K562 (cell line): Measurements from ENCODE around the gene CD82. TPM values are rescaled to one million over a fixed set of nuclear protein-coding genes. Genes with fewer than 3 reads are reported as not detected.
A peak's percentile ranks its signal among the peaks of the same experiment; 100 is the strongest.

ENCODE experiments used
- ATAC-seq: fragments of 200-7000 bp; cut with Tn5 transposase; 3 replicates; pipeline ENCODE4 v1.9.1; 2020; ENCODE audit warnings: moderate library complexity
- BruUV-seq: library from RNA; stranded (reverse); fragments of 400-500 nt; replicated peaks from 2 replicates; lab custom pipeline; 2021; lab: Mats Ljungman, UMichigan
- CTCF ChIA-PET: fragments of 300-600 bp; formaldehyde crosslinking; extraction: SDS; loops from one replicate; lab custom pipeline; 2021; ENCODE audit warnings: low intra/inter-chr PET ratio; lab: Yijun Ruan, JAX
- POLR2A ChIA-PET: fragments of 300-600, 350-650 bp; sonication (Branson Sonifier 250); formaldehyde crosslinking; extraction: SDS; loops from one replicate; lab custom pipeline; 2021; ENCODE audit warnings: antibody characterized with exemption, inconsistent platforms; lab: Yijun Ruan, JAX
- DNase-seq, 4 experiments: peaks; one replicate each; pipeline versions ENCODE4 v3.0.0 to v3.0.0-alpha.2; 2011 to 2018; ENCODE audit warnings: low spot score in 3 of 4, mixed read lengths in 3 of 4; ENCODE audit errors: extremely low read depth in 1 of 4
- FAIRE-seq: peaks from 2 replicates; lab custom pipeline; 2011; peaks lifted over from hg19 to GRCh38; lab: Jason Lieb, UNC
- H2AFZ ChIP-seq: 2 replicates; pipeline ENCODE4 v1.6.0; 2011; ENCODE audit warnings: low read depth, low read length, control low read depth, inconsistent platforms
- H3K27ac ChIP-seq: fragments of 200-600 bp; 3 replicates; pipeline ENCODE4 v1.8.0; 2011; ENCODE audit warnings: low read depth, mild to moderate bottlenecking, control low read depth, inconsistent platforms, low read length, moderate library complexity, mixed read lengths; ENCODE audit errors: extremely low read depth
- H3K27me3 ChIP-seq, 2 experiments: fragments of 300-600 bp in 1 of 2; 2 replicates in 1 of 2; 3 replicates in 1 of 2; pipeline versions ENCODE4 v1.6.0 to v1.8.0; 2011; ENCODE audit warnings: inconsistent platforms in 2 of 2, low read length in 2 of 2, mild to moderate bottlenecking in 1 of 2, mixed read lengths in 1 of 2, moderate library complexity in 1 of 2; ENCODE audit not compliant: control insufficient read depth in 2 of 2, insufficient read depth in 2 of 2
- H3K36me3 ChIP-seq: fragments of 300-600 bp; 3 replicates; pipeline ENCODE4 v1.8.0; 2011; ENCODE audit warnings: mild to moderate bottlenecking, low read length, inconsistent platforms; ENCODE audit not compliant: control insufficient read depth, insufficient read depth
- H3K4me1 ChIP-seq, 2 experiments: fragments of 200-600 bp in 1 of 2; replicated peaks in 1 of 2; 2 replicates in 1 of 2; 3 replicates in 1 of 2; pipeline versions ENCODE4 v1.5.1 to v1.8.0; 2011; ENCODE audit warnings: inconsistent platforms in 2 of 2, low read length in 2 of 2, mild to moderate bottlenecking in 1 of 2, mixed read lengths in 1 of 2, moderate library complexity in 1 of 2; ENCODE audit not compliant: control insufficient read depth in 2 of 2, insufficient read depth in 2 of 2
- H3K4me2 ChIP-seq: 2 replicates; pipeline ENCODE4 v1.6.1; 2011; ENCODE audit warnings: low read length, control low read depth, inconsistent platforms, mixed read lengths; ENCODE audit not compliant: insufficient read depth
- H3K4me3 ChIP-seq: fragments of 200-600 bp; sonication (generic), shearing (Covaris generic); 2 replicates; pipeline ENCODE4 v1.5.1; 2016; ENCODE audit warnings: control low read depth, inconsistent platforms
- H3K79me2 ChIP-seq: fragments of 200-600 bp; 3 replicates; pipeline ENCODE4 v1.8.0; 2011; ENCODE audit warnings: low read length, inconsistent platforms; ENCODE audit not compliant: control insufficient read depth, insufficient read depth
- H3K9ac ChIP-seq, 2 experiments: 2 replicates each; pipeline versions ENCODE4 v1.6.0 to v1.6.1; 2011; ENCODE audit warnings: low read depth in 2 of 2, low read length in 2 of 2, control low read depth in 1 of 2, inconsistent platforms in 1 of 2, mild to moderate bottlenecking in 1 of 2, mixed read lengths in 1 of 2; ENCODE audit not compliant: insufficient read depth in 1 of 2
- H3K9me1 ChIP-seq: one replicate; pipeline ENCODE4 v1.6.0; 2011; ENCODE audit warnings: inconsistent platforms, mild to moderate bottlenecking, low read length, moderate library complexity; ENCODE audit not compliant: control insufficient read depth, insufficient read depth
- H3K9me3 ChIP-seq: replicated peaks from 2 replicates; pipeline ENCODE4 v1.5.1; 2011; ENCODE audit warnings: low read depth, low read length, inconsistent platforms; ENCODE audit not compliant: control insufficient read depth, insufficient read depth
- H4K20me1 ChIP-seq: replicated peaks from 2 replicates; pipeline ENCODE4 v1.6.1; 2011; ENCODE audit warnings: low read length, inconsistent platforms, mixed read lengths; ENCODE audit not compliant: control insufficient read depth, insufficient read depth
- BCOR ChIP-seq: fragments of 450-650 bp; IDR thresholded peaks from 2 replicates; pipeline ENCODE4 v1.6.1; 2016
- C11orf30 ChIP-seq: fragments of 450-650 bp; IDR thresholded peaks from 2 replicates; pipeline ENCODE4 v1.6.1; 2016; ENCODE audit warnings: low read depth, mild to moderate bottlenecking
- FIP1L1 ChIP-seq: fragments of 200-400 bp; formaldehyde crosslinking; IDR thresholded peaks from 2 replicates; pipeline ENCODE4 v1.6.1; 2018; ENCODE audit warnings: mild to moderate bottlenecking, low read depth, low read length; ENCODE audit not compliant: poor library complexity, severe bottlenecking
- MAFF ChIP-seq: IDR thresholded peaks from 2 replicates; pipeline ENCODE4 v1.6.1; 2012; ENCODE audit warnings: low read length, improper control_type of control experiment
- MAFG ChIP-seq: fragments of 450-650 bp; conservative IDR thresholded peaks from 2 replicates; pipeline ENCODE4 v1.6.1; 2016; ENCODE audit warnings: missing genetic modification characterization, missing compliant biosample characterization
- MAFK ChIP-seq: IDR thresholded peaks from 2 replicates; pipeline ENCODE4 v1.6.1; 2011; ENCODE audit warnings: low read length, improper control_type of control experiment
- RBM25 ChIP-seq: fragments of 200-400 bp; formaldehyde crosslinking; IDR thresholded peaks from 2 replicates; pipeline ENCODE4 v1.6.1; 2018; ENCODE audit warnings: low read length, low read depth, moderate library complexity; ENCODE audit not compliant: severe bottlenecking
- SREBF2 ChIP-seq: sonication (generic); formaldehyde crosslinking; IDR thresholded peaks from 2 replicates; pipeline ENCODE4 v1.4.0; 2020; ENCODE audit warnings: mild to moderate bottlenecking, missing genetic modification reagents
- ZFPM2 ChIP-seq: fragments of 250-450 bp; sonication (Bioruptor Pico); IDR thresholded peaks from 2 replicates; pipeline ENCODE4 v1.5.1; 2022; ENCODE audit warnings: mild to moderate bottlenecking
- ZNF316 ChIP-seq: fragments of 450-650 bp; IDR thresholded peaks from 2 replicates; pipeline ENCODE4 v1.6.1; 2016
- ZNF696 ChIP-seq: fragments of 250-450 bp; sonication (Bioruptor Pico); conservative IDR thresholded peaks from 2 replicates; pipeline ENCODE4 v1.4.0; 2020; ENCODE audit warnings: mild to moderate bottlenecking, moderate library complexity
- WGBS: fragments of 100-300 bp; shearing (Covaris generic); methylation state at CpG from one replicate; pipeline ENCODE4 v1.1.6; 2016; ENCODE audit warnings: low coverage, mixed read lengths; ENCODE audit not compliant: insufficient coverage; ENCODE audit errors: missing lambda C conversion rate; 5-methylcytosine and 5-hydroxymethylcytosine counted together
- in situ Hi-C: fragments of 300-500 bp; cut with MboI; formaldehyde crosslinking; loops from 4 replicates; pipeline ENCODE4 v1.15.0; 2018; ENCODE audit warnings: inconsistent platforms, mixed read lengths
- intact Hi-C: fragments of 100-400 bp; cut with micrococcal nuclease; formaldehyde crosslinking; loops from 2 replicates; pipeline ENCODE4 v1.14.2; 2022
- polyA plus RNA-seq, 8 experiments: library from polyadenylated mRNA; depleted of rRNA in 4 of 8; stranded (reverse) in 5 of 8; unstranded in 3 of 8; fragments of >200 nt; fragmentation: Nextera tagmentation in 2 of 8; fragmentation: Illumina TruSeq in 1 of 8; extraction: Ambion mirVana in 2 of 8; extraction: Trizol in 1 of 8; gene quantifications; 2 replicates each; pipeline versions ENCODE4 v1.2.1 to v1.2.3, GENCODE V29; 2011 to 2014; ENCODE audit warnings: inconsistent platforms in 1 of 8, missing spikeins in 1 of 8
- total RNA-seq, 7 experiments: library from RNA; depleted of rRNA in 6 of 7; stranded (reverse); fragments of >200 nt in 6 of 7; fragmentation: Illumina TruSeq in 2 of 7; extraction: Trizol in 2 of 7; gene quantifications; 2 replicates each; pipeline versions ENCODE4 v1.2.1 to v1.2.3, GENCODE V29; 2011 to 2021; ENCODE audit warnings: low replicate concordance in 1 of 7

The CD82 gene
- total and polyA plus RNA-seq, 9 of the 15 experiments (the other 6 are each of a cell fraction or from before 2014, with no cell fraction given), result 0.27 to 9.4 (median 3.0) TPM

- H3K9me1 ChIP-seq, result no peaks in the 10 kb centered on the region
- ATAC-seq, result no peak
- no peak overlapping the region for H3K27ac ChIP-seq
- no peak for DNase-seq
- in situ Hi-C loops (no loop called here), intact Hi-C loops (no loop called here)
- no peaks in the 10 kb centered on the region for H4K20me1 ChIP-seq
- H3K9me3 ChIP-seq, result no peaks in the 10 kb centered on the region
- ChIA-PET POLR2A (no interaction called here), CTCF (no interaction called here)
- H3K9ac ChIP-seq, result no peak overlapping the region
- no TSS peak for BruUV-seq
- no peak overlapping the region for H3K4me2 ChIP-seq
- H3K36me3 ChIP-seq, result no peaks in the 10 kb centered on the region
- peaks cover 0 to 3% of the 10 kb centered on the region in 2 experiments; a peak in 1 of 5 replicates for H3K4me1 ChIP-seq
- FAIRE-seq, result no peak
- H3K4me3 ChIP-seq, result no peak overlapping the region
- H2AFZ ChIP-seq, result no peak overlapping the region
- H3K27me3 ChIP-seq, result peaks cover 13 to 46% of the 10 kb centered on the region in 2 experiments; a peak in 4 of 5 replicates
- TF ChIP-seq FIP1L1 (no peak), C11orf30 (peak; percentile 58), RBM25 (peak; percentile 49), ZNF316 (peak; percentile 69), ZNF696 (CRISPR knock-in tag) (no peak), BCOR (no peak), MAFG (tag) (peak; percentile 79), SREBF2 (CRISPR knock-in tag) (no peak), ZFPM2 (CRISPR knock-in tag) (no peak), MAFF (peak; percentile 65), MAFK (peak; percentile 55)
- no peaks in the 10 kb centered on the region for H3K79me2 ChIP-seq
- WGBS, result 0% methylated on average over 15 of the region's 16 CpGs
These were observed 87.6 kb downstream of the CD82 start for GRCh38 chr11:44652901-44653644.
